Endodermal cell (in vitro differentiated cells): ENCODE results near the gene PANK1. TPM values are rescaled to one million over a fixed set of nuclear protein-coding genes. Genes with fewer than 3 reads are reported as not detected.

Experiments used
- DNase-seq: peaks from one replicate; pipeline ENCODE4 v3.0.0-alpha.2; 2017
- H3K27ac ChIP-seq: 2 replicates; pipeline ENCODE4 v1.5.1; 2013; ENCODE audit warnings: mild to moderate bottlenecking, low read depth, low read length, moderate library complexity
- H3K27me3 ChIP-seq: 2 replicates; pipeline ENCODE4 v1.6.1; 2013; ENCODE audit warnings: mild to moderate bottlenecking, low read length, moderate library complexity; ENCODE audit not compliant: insufficient read depth, control insufficient read depth, poor library complexity, severe bottlenecking
- H3K36me3 ChIP-seq: 2 replicates; pipeline ENCODE4 v1.7.0; 2013; ENCODE audit warnings: mild to moderate bottlenecking, low read length, moderate library complexity; ENCODE audit not compliant: control insufficient read depth, insufficient read depth
- H3K4me1 ChIP-seq: one replicate; pipeline ENCODE4 v1.7.0; 2013; ENCODE audit warnings: low read length; ENCODE audit not compliant: control insufficient read depth, insufficient read depth
- H3K4me3 ChIP-seq: 2 replicates; pipeline ENCODE4 v1.5.1; 2013; ENCODE audit warnings: mild to moderate bottlenecking, low read length, moderate library complexity
- H3K9ac ChIP-seq: 2 replicates; pipeline ENCODE4 v1.6.1; 2013; ENCODE audit warnings: mild to moderate bottlenecking, low read length, moderate library complexity; ENCODE audit not compliant: poor library complexity, severe bottlenecking; ENCODE audit errors: extremely low read depth
- H3K9me3 ChIP-seq: 2 replicates; pipeline ENCODE4 v1.6.1; 2013; ENCODE audit warnings: mild to moderate bottlenecking, low read length, moderate library complexity; ENCODE audit not compliant: control insufficient read depth
- H3K27ac Mint-ChIP-seq: 2 replicates; pipeline ENCODE4 v1.8.0; 2020; ENCODE audit warnings: mixed read lengths
- H3K27me3 Mint-ChIP-seq: 2 replicates; pipeline ENCODE4 v1.8.0; 2021; ENCODE audit warnings: mild to moderate bottlenecking, mixed read lengths; ENCODE audit not compliant: insufficient read depth
- H3K36me3 Mint-ChIP-seq: 2 replicates; pipeline ENCODE4 v1.8.0; 2020; ENCODE audit warnings: low read depth, mixed read lengths
- H3K4me1 Mint-ChIP-seq: 2 replicates; pipeline ENCODE4 v1.8.0; 2020; ENCODE audit warnings: mixed read lengths
- H3K4me3 Mint-ChIP-seq: 2 replicates; pipeline ENCODE4 v1.8.0; 2020; ENCODE audit warnings: mild to moderate bottlenecking, moderate library complexity, mixed read lengths
- H3K9me3 Mint-ChIP-seq: 2 replicates; pipeline ENCODE4 v1.8.0; 2020; ENCODE audit warnings: mild to moderate bottlenecking, mixed read lengths
- WGBS, 2 experiments: methylation state at CpG; one replicate each; pipeline versions ENCODE4 v1.1.5 to v1.1.7; 2013; ENCODE audit warnings: missing lambda C conversion rate in 2 of 2, mixed read lengths in 1 of 2; ENCODE audit not compliant: insufficient coverage in 1 of 2, insufficient read length in 1 of 2; 5-methylcytosine and 5-hydroxymethylcytosine counted together
- total RNA-seq, 2 donors: library from RNA; stranded (reverse); fragmentation: NEBNext Ultra II Directional in 1 of 2; extraction: Animal tissue kit (Norgen Biotek cat#: 25700) in 1 of 2; gene quantifications; 2 replicates in 1 of 2; 3 replicates in 1 of 2; pipeline ENCODE4 v1.2.1, GENCODE V29; 2021
- TF ChIP-seq, protein P1 (sequence below): fragments of 200-600 bp; sonication (generic); conservative IDR thresholded peaks from 2 replicates; pipeline ENCODE4 v1.5.0; 2021; ENCODE audit warnings: antibody characterized with exemption, mild to moderate bottlenecking

PANK1 gene
- total RNA-seq, 2 donors from 2014 or later, result 23.4 to 28.8 TPM

DNA sequence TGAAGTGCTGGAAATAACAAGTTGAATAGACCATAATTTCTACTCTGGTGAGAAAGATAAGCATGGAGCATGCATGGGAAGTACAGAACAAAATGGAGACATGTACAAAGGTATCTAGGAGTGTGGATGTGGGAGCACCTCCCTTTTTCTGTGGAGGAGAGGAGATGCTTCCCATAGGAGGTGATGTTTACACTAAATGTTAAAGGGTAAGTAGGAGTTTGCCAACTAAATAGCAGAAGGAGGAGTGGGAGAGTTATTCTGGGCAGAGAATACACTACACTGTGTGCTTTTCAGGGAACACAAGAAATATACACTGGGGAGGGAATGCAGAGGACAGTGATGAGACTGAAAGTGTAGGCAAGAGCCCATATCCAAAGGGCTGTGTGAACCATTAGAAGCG, 21.1 kb upstream of the PANK1 start:
- 97 to 100% methylated on average over 1 of the region's 1 CpG for WGBS, 2 experiments
- H3K9me3 ChIP-seq, result no peaks in the 10 kb centered on the region
- Mint-ChIP-seq H3K9me3 (no peaks in the 10 kb centered on the region), H3K4me3 (no peak overlapping the region), H3K4me1 (no peaks in the 10 kb centered on the region), H3K36me3 (no peaks in the 10 kb centered on the region), H3K27me3 (no peaks in the 10 kb centered on the region), H3K27ac (no peak overlapping the region)
- no peaks in the 10 kb centered on the region for H3K4me1 ChIP-seq
- H3K36me3 ChIP-seq, result no peaks in the 10 kb centered on the region
- TF ChIP-seq, protein P1, sequence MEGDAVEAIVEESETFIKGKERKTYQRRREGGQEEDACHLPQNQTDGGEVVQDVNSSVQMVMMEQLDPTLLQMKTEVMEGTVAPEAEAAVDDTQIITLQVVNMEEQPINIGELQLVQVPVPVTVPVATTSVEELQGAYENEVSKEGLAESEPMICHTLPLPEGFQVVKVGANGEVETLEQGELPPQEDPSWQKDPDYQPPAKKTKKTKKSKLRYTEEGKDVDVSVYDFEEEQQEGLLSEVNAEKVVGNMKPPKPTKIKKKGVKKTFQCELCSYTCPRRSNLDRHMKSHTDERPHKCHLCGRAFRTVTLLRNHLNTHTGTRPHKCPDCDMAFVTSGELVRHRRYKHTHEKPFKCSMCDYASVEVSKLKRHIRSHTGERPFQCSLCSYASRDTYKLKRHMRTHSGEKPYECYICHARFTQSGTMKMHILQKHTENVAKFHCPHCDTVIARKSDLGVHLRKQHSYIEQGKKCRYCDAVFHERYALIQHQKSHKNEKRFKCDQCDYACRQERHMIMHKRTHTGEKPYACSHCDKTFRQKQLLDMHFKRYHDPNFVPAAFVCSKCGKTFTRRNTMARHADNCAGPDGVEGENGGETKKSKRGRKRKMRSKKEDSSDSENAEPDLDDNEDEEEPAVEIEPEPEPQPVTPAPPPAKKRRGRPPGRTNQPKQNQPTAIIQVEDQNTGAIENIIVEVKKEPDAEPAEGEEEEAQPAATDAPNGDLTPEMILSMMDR, result no peak
- no peak overlapping the region for H3K9ac ChIP-seq
- H3K27me3 ChIP-seq, result no peaks in the 10 kb centered on the region
- no peak overlapping the region for H3K27ac ChIP-seq
- no peak overlapping the region for H3K4me3 ChIP-seq
- DNase-seq, result no peak

DNA sequence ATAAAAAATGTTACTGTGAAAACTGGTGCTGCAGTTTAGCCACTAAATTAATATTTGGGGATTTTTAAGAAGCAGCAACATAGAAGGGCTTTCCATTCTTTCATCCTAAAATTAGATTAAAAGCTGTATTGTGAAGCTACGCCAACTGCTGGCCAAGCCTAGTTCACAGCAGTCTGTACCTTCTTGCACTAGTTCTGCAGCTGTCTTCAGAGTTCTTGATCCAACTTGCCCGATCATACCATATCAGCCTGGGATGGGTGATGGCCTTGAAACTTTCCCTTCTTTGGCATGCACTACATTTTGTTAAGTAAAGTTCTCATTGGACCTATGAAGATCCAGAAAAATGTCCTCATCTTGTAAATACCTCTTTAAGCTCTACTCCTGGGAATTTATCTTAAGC, 20.3 kb upstream of the PANK1 start:
- Mint-ChIP-seq H3K4me3 (no peak overlapping the region), H3K27ac (no peak overlapping the region), H3K27me3 (no peaks in the 10 kb centered on the region), H3K36me3 (no peaks in the 10 kb centered on the region), H3K4me1 (no peaks in the 10 kb centered on the region), H3K9me3 (no peaks in the 10 kb centered on the region)
- no peaks in the 10 kb centered on the region for H3K27me3 ChIP-seq
- no peaks in the 10 kb centered on the region for H3K4me1 ChIP-seq
- no peak overlapping the region for H3K9ac ChIP-seq
- no peak overlapping the region for H3K27ac ChIP-seq
- TF ChIP-seq, protein P1, result no peak
- H3K36me3 ChIP-seq, result no peaks in the 10 kb centered on the region
- H3K9me3 ChIP-seq, result no peaks in the 10 kb centered on the region
- DNase-seq, result no peak
- 82 to 85% methylated on average over 1 to 2 of the region's 2 CpGs for WGBS, 2 experiments
- no peak overlapping the region for H3K4me3 ChIP-seq

DNA sequence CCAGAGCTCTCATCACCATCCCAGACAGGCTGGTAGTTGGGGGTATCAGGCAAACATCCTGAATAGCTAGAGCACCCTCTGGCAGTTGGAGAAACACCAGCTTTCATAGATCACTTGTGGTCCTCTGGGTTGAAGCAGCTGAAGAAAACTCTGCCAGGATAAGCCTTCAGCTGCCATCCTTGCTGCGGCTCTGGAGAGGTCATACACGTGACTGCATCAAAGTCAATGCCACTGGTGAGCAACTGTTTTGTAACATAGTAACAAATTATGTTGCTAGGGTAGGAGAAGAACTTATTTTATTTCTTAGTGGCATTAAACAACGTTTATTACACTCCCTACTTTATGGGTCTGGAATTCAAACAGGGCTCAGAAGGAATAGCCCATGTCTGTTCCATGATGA, 19.2 kb upstream of the PANK1 start:
- H3K4me1 ChIP-seq, result peaks cover under 1% of the 10 kb centered on the region
- H3K27me3 ChIP-seq, result no peaks in the 10 kb centered on the region
- no peaks in the 10 kb centered on the region for H3K27me3 Mint-ChIP-seq
- no peaks in the 10 kb centered on the region for H3K36me3 ChIP-seq
- H3K9me3 Mint-ChIP-seq, result no peaks in the 10 kb centered on the region
- H3K9ac ChIP-seq, result no peak overlapping the region
- H3K4me3 Mint-ChIP-seq, result no peak overlapping the region
- H3K36me3 Mint-ChIP-seq, result no peaks in the 10 kb centered on the region
- H3K4me3 ChIP-seq, result no peak overlapping the region
- H3K27ac ChIP-seq, result no peak overlapping the region
- 89 to 100% methylated on average over 3 of the region's 3 CpGs for WGBS, 2 experiments
- no peak for DNase-seq
- H3K4me1 Mint-ChIP-seq, result no peaks in the 10 kb centered on the region
- TF ChIP-seq, protein P1, result no peak
- no peaks in the 10 kb centered on the region for H3K9me3 ChIP-seq
- H3K27ac Mint-ChIP-seq, result no peak overlapping the region
